Measurements from ENCODE around the gene ADAMTS14.

ADAMTS14 gene

GRCh38 chr10:70678757-70679489, 6.6 kb downstream of the ADAMTS14 start:
- H3K4me3 ChIP-seq: no peak overlapping the region
- no peak for DNase-seq (ENCODE audit: low read depth, low spot score)
- H3K9me3 ChIP-seq (ENCODE audit: low read depth, low read length): no peaks in the 10 kb centered on the region
- TF ChIP-seq EZH2 (IDR thresholded peaks at IDR 0.05) (no peak), FOXP2 (optimal IDR thresholded peaks at IDR 0.05; ENCODE audit: control extremely low read depth, extremely low read length, insufficient read depth) (no peak), POLR2AphosphoS5 (IDR thresholded peaks at IDR 0.05; ENCODE audit: borderline replicate concordance, low read depth, low read length) (no peak)
- H3K36me3 ChIP-seq (ENCODE audit: insufficient read depth, low read length): no peaks in the 10 kb centered on the region
- no peak overlapping the region for H3K9ac ChIP-seq (ENCODE audit: insufficient read length)
- H3K27ac ChIP-seq: no peak overlapping the region

- H3K27ac ChIP-seq: peak overlapping the region; percentile 9; the same call in 1 of the 2 replicates
- no peaks in the 10 kb centered on the region for H3K36me3 ChIP-seq (ENCODE audit: insufficient read depth, low read length)
- H3K9me3 ChIP-seq (ENCODE audit: low read depth, low read length): no peaks in the 10 kb centered on the region
- no peak for DNase-seq (ENCODE audit: low read depth, low spot score)
- no peak overlapping the region for H3K4me3 ChIP-seq
- TF ChIP-seq EZH2 (IDR thresholded peaks at IDR 0.05): no peak
- no peak for TF ChIP-seq POLR2AphosphoS5 (IDR thresholded peaks at IDR 0.05; ENCODE audit: borderline replicate concordance, low read depth, low read length)
- TF ChIP-seq FOXP2 (optimal IDR thresholded peaks at IDR 0.05; ENCODE audit: control extremely low read depth, extremely low read length, insufficient read depth): no peak
- no peak overlapping the region for H3K9ac ChIP-seq (ENCODE audit: insufficient read length)
Measured at GRCh38 chr10:70679498-70679897, 7.2 kb downstream of the ADAMTS14 start.

- no peak for TF ChIP-seq EZH2 (IDR thresholded peaks at IDR 0.05)
- TF ChIP-seq POLR2AphosphoS5 (IDR thresholded peaks at IDR 0.05; ENCODE audit: borderline replicate concordance, low read depth, low read length): no peak
- TF ChIP-seq FOXP2 (optimal IDR thresholded peaks at IDR 0.05; ENCODE audit: control extremely low read depth, extremely low read length, insufficient read depth): no peak
- Histone ChIP-seq H3K9me3 (ENCODE audit: low read depth, low read length) (no peaks in the 10 kb centered on the region), H3K4me3 (no peak overlapping the region), H3K36me3 (ENCODE audit: insufficient read depth, low read length) (no peaks in the 10 kb centered on the region), H3K27ac (no peak overlapping the region), H3K9ac (ENCODE audit: insufficient read length) (no peak overlapping the region)
- no peak for DNase-seq (ENCODE audit: low read depth, low spot score)
Measured at GRCh38 chr10:70680899-70681730, 8.8 kb downstream of the ADAMTS14 start.

GRCh38 chr10:70681731-70682005, 9.4 kb downstream of the ADAMTS14 start:
- no peak overlapping the region for H3K9ac ChIP-seq (ENCODE audit: insufficient read length)
- H3K27ac ChIP-seq: no peak overlapping the region

DNA sequence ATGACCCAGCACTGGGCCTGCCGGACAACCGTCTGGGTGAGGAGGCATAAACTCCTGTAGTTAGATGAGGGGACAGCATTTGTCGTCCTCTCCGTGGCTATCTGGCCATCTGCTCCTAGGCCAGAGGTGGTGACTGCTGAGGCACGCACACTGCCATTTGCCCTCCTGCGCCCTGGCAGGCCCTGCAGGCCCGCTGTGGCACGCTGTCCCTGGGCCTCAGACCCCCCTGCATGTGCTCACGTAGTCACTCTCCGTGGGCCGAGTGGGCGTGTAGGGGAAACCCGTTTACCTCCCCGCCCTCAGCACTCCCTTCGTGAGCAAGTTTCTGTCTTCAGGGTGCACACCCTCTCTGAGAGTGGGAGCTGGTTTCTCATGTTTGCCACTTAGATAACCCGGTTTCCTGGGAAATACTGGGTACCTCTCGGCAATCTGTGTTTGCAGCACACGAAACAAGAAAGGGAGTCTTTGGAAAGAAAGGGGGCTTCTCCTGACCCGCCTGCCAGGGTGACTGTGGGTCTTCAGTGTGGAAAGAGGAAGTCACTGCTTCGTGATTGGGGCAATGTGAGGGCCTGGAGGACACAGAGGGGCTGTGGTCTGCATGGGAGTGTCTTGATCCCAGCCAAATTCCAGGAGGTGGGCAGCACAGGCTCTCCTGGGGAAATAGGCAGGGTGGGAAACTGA, 10.8 kb downstream of the ADAMTS14 start:
- Histone ChIP-seq H3K9me3 (ENCODE audit: low read depth, low read length) (no peaks in the 10 kb centered on the region), H3K4me3 (no peak overlapping the region), H3K9ac (ENCODE audit: insufficient read length) (no peak overlapping the region), H3K36me3 (ENCODE audit: insufficient read depth, low read length) (no peaks in the 10 kb centered on the region), H3K27ac (peak overlapping the region; percentile 76; the same call in 1 of the 2 replicates)
- TF ChIP-seq EZH2 (IDR thresholded peaks at IDR 0.05): no peak
- TF ChIP-seq POLR2AphosphoS5 (IDR thresholded peaks at IDR 0.05; ENCODE audit: borderline replicate concordance, low read depth, low read length): no peak
- no peak for TF ChIP-seq FOXP2 (optimal IDR thresholded peaks at IDR 0.05; ENCODE audit: control extremely low read depth, extremely low read length, insufficient read depth)
- no peak for DNase-seq (ENCODE audit: low read depth, low spot score)

More at GRCh38 chr10:70681731-70682005, 9.4 kb downstream of the ADAMTS14 start:
- DNase-seq (ENCODE audit: low read depth, low spot score): no peak
- H3K4me3 ChIP-seq: no peak overlapping the region
- no peaks in the 10 kb centered on the region for H3K9me3 ChIP-seq (ENCODE audit: low read depth, low read length)
- H3K36me3 ChIP-seq (ENCODE audit: insufficient read depth, low read length): no peaks in the 10 kb centered on the region
- TF ChIP-seq POLR2AphosphoS5 (IDR thresholded peaks at IDR 0.05; ENCODE audit: borderline replicate concordance, low read depth, low read length) (no peak), EZH2 (IDR thresholded peaks at IDR 0.05) (no peak), FOXP2 (optimal IDR thresholded peaks at IDR 0.05; ENCODE audit: control extremely low read depth, extremely low read length, insufficient read depth) (no peak)

DNA sequence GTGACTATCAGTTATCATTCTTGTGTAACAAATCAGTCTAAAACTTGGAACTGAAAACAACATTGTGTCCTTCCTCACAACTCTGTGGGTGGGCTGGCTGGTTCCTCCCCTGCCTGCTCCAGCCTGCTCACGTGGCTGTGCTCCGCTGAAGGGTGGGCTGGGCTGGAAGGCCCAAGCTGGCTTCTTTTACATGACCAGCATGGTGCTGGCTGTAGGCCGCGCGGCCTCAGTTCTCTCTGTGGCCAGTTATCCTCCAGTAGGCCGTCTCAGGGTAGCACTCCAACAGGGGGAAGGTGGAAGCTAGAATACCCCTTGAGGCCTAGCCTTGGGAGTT, 11.3 kb downstream of the ADAMTS14 start:
- TF ChIP-seq POLR2AphosphoS5 (IDR thresholded peaks at IDR 0.05; ENCODE audit: borderline replicate concordance, low read depth, low read length) (no peak), FOXP2 (optimal IDR thresholded peaks at IDR 0.05; ENCODE audit: control extremely low read depth, extremely low read length, insufficient read depth) (no peak), EZH2 (IDR thresholded peaks at IDR 0.05) (no peak)
- H3K36me3 ChIP-seq (ENCODE audit: insufficient read depth, low read length): no peaks in the 10 kb centered on the region
- H3K9me3 ChIP-seq (ENCODE audit: low read depth, low read length): no peaks in the 10 kb centered on the region
- no peak overlapping the region for H3K9ac ChIP-seq (ENCODE audit: insufficient read length)
- no peak overlapping the region for H3K4me3 ChIP-seq
- peak overlapping the region; percentile 76 for H3K27ac ChIP-seq
- no peak for DNase-seq (ENCODE audit: low read depth, low spot score)

DNA sequence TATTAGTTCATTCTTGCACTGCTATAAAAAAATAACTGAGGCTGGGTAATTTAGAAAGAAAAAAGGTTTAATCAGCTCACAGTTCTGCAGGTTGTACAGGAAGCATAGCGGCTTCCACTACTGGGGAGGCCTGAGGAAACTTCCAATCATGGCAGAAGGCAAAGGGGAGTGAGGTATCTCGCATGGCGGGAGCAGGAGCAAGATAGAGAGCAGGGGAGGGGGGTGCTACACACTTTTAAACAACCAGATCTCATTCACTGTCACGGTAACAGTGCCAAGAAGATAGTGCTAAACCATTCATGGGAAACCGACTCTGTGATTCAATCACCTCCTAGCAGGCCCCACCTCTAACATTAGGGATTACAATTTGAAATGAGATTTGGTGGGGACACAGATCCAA, 11.6 kb downstream of the ADAMTS14 start:
- Histone ChIP-seq H3K27ac (peak overlapping the region; percentile 76), H3K9me3 (ENCODE audit: low read depth, low read length) (no peaks in the 10 kb centered on the region), H3K9ac (ENCODE audit: insufficient read length) (no peak overlapping the region), H3K4me3 (no peak overlapping the region), H3K36me3 (ENCODE audit: insufficient read depth, low read length) (no peaks in the 10 kb centered on the region)
- TF ChIP-seq FOXP2 (optimal IDR thresholded peaks at IDR 0.05; ENCODE audit: control extremely low read depth, extremely low read length, insufficient read depth) (no peak), POLR2AphosphoS5 (IDR thresholded peaks at IDR 0.05; ENCODE audit: borderline replicate concordance, low read depth, low read length) (no peak), EZH2 (IDR thresholded peaks at IDR 0.05) (no peak)
- DNase-seq (ENCODE audit: low read depth, low spot score): no peak

- DNase-seq (ENCODE audit: low read depth, low spot score): no peak
- no peak overlapping the region for H3K4me3 ChIP-seq
- TF ChIP-seq FOXP2 (optimal IDR thresholded peaks at IDR 0.05; ENCODE audit: control extremely low read depth, extremely low read length, insufficient read depth) (no peak), EZH2 (IDR thresholded peaks at IDR 0.05) (no peak), POLR2AphosphoS5 (IDR thresholded peaks at IDR 0.05; ENCODE audit: borderline replicate concordance, low read depth, low read length) (no peak)
- H3K9ac ChIP-seq (ENCODE audit: insufficient read length): no peak overlapping the region
- H3K27ac ChIP-seq: peak overlapping the region; percentile 76
- no peaks in the 10 kb centered on the region for H3K36me3 ChIP-seq (ENCODE audit: insufficient read depth, low read length)
- H3K9me3 ChIP-seq (ENCODE audit: low read depth, low read length): no peaks in the 10 kb centered on the region
Measured at GRCh38 chr10:70684374-70684773, 12.1 kb downstream of the ADAMTS14 start.
